ENCODE results near the gene STK11IP. TPM values are rescaled to one million over a fixed set of nuclear protein-coding genes. Genes with fewer than 3 reads are reported as not detected.

The STK11IP gene
- total RNA-seq, 1 donor from 2014 or later: 25.7 TPM

DNA sequence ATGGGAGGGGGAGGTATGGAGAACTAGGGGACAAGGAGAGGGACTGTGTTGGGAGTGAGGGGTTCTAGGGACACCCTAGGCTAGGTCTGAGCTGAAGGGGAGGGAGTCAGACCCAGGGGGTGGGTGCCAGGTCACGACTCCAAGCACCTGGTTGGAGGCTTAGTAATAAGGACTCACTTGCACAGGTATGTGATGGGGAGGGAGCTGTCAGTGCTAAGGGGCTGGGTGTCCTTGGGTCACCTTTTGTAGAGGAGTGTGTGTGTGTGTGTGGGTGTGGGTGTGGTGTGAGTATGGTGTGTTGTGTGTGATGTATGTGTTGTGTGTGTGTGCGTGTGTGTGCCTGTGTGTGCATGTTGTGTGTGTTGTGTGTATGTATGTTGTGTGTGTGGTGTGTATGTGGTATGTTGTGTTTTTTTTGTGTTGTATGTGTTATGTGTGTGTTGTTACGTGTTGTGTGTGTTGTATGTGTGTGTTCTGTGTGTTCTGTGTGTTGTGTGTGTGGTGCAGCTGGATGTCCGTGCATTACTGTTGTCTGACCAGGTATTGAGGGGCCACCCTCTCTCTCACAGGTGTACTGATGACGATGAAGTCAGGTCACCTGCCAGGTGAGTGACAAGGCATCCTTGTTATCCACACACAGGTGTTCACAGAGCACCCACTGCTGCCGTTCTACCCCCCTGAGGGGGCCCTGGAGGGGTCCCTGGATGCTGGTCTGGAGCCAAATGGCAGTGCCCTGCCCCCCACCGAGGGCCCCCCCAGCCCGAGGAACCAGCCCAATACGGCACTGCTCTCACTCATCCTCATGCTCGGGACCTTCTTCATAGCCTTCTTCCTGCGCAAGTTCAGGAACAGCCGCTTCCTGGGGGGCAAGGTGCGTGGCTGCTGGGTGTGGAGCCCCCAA lies 39.5 kb downstream of the STK11IP start:
- no peaks in the 10 kb centered on the region for H3K27me3 ChIP-seq
- H3K9me3 ChIP-seq: no peaks in the 10 kb centered on the region
- no peak for TF ChIP-seq CTCF (IDR thresholded peaks at IDR 0.05)
- intact Hi-C loops (cut with DNase I): no loop called here
- no peak overlapping the region for H3K27ac ChIP-seq
- H3K4me1 ChIP-seq: no peaks in the 10 kb centered on the region
- ATAC-seq: no peak
- DNase-seq: no peak
- H3K4me3 ChIP-seq: no peak overlapping the region
- H3K36me3 ChIP-seq: no peaks in the 10 kb centered on the region

DNA sequence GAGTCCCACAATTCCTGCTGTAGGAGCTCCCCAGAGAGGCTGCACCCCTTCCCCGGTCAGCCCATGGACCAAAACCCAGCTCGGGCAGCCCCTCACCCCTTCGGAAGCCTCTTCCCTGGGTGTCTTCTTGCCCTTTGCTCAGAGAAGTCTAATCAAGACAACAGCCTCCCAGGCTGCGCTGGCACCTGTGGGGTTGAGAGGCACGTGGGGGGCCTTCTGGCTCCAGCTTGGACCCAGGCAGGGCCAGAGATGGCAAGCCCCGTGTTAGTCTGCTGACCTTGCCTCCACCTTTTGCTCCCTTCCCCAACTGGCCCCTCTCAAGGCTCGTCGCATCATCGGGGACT lies 40.2 kb downstream of the STK11IP start:
- no peak overlapping the region for H3K4me3 ChIP-seq
- no peaks in the 10 kb centered on the region for H3K36me3 ChIP-seq
- intact Hi-C loops (cut with DNase I): no loop called here
- no peaks in the 10 kb centered on the region for H3K9me3 ChIP-seq
- no peak overlapping the region for H3K27ac ChIP-seq
- H3K4me1 ChIP-seq: no peaks in the 10 kb centered on the region
- no peaks in the 10 kb centered on the region for H3K27me3 ChIP-seq
- TF ChIP-seq CTCF (IDR thresholded peaks at IDR 0.05): no peak
- no peak for DNase-seq
- no peak for ATAC-seq

GRCh38 chr2:219638217-219638947 lies 40.7 kb downstream of the STK11IP start:
- H3K4me3 ChIP-seq: no peak overlapping the region
- ATAC-seq (no peak), DNase-seq (no peak)
- no peaks in the 10 kb centered on the region for H3K27me3 ChIP-seq
- H3K4me1 ChIP-seq: no peaks in the 10 kb centered on the region
- H3K36me3 ChIP-seq: no peaks in the 10 kb centered on the region
- H3K27ac ChIP-seq: no peak overlapping the region
- intact Hi-C loops (cut with DNase I): no loop called here
- H3K9me3 ChIP-seq: no peaks in the 10 kb centered on the region
- TF ChIP-seq CTCF (IDR thresholded peaks at IDR 0.05): no peak

GRCh38 chr2:219638948-219639755 lies 41.5 kb downstream of the STK11IP start:
- no peak overlapping the region for H3K27ac ChIP-seq
- H3K4me3 ChIP-seq: no peak overlapping the region
- peak; percentile 62 for DNase-seq
- H3K9me3 ChIP-seq: no peaks in the 10 kb centered on the region
- no peak for TF ChIP-seq CTCF (IDR thresholded peaks at IDR 0.05)
- no peaks in the 10 kb centered on the region for H3K36me3 ChIP-seq
- intact Hi-C loops (cut with DNase I): no loop called here
- no peak for ATAC-seq
- H3K4me1 ChIP-seq: no peaks in the 10 kb centered on the region
- no peaks in the 10 kb centered on the region for H3K27me3 ChIP-seq

DNA sequence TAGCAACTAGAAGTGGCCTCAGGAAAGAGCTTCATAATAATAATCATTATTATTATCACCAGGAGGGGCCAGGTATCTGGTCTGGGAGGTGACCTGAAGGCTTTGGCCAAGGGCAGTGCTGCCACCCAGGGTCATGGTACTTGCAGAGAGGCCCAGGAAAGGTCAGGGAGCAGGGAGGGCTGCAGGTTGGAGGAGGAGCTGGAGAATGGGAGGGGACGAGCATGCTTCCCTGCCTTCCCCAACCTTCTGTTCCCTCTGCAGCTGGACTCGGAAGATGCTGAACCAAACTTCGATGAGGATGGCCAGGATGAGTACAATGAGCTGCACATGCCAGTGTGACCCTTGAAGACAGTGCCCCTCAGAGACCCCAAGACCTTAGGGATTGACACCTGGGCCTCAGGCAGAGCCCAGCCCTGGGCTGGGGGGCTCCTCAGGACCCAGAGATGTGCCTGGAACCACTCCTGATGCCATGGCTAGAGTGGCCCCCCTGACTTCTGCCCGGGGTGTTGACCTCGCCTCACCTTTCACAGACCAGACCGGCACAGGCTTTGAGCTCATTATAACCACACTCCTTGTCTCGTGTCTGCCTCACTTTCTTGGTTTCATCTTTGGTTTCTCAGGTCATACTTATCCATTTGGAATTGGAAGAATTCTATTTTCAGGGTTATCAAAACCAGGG lies 43.9 kb downstream of the STK11IP start:
- H3K27ac ChIP-seq: no peak overlapping the region
- ATAC-seq: no peak
- TF ChIP-seq CTCF (IDR thresholded peaks at IDR 0.05): no peak
- H3K9me3 ChIP-seq: no peaks in the 10 kb centered on the region
- no peak overlapping the region for H3K4me3 ChIP-seq
- no peak for DNase-seq
- no peaks in the 10 kb centered on the region for H3K36me3 ChIP-seq
- intact Hi-C loops (cut with DNase I): no loop called here
- no peaks in the 10 kb centered on the region for H3K27me3 ChIP-seq
- peaks cover 17% of the 10 kb centered on the region for H3K4me1 ChIP-seq

Measured in upper lobe of right lung (tissue), 1 donor.